Measurements from ENCODE around the gene CREG1. TPM values are rescaled to one million over a fixed set of nuclear protein-coding genes. Genes with fewer than 3 reads are reported as not detected.

CREG1 gene
- total RNA-seq, 2 donors from 2014 or later: 81.1 to 100 TPM

DNA sequence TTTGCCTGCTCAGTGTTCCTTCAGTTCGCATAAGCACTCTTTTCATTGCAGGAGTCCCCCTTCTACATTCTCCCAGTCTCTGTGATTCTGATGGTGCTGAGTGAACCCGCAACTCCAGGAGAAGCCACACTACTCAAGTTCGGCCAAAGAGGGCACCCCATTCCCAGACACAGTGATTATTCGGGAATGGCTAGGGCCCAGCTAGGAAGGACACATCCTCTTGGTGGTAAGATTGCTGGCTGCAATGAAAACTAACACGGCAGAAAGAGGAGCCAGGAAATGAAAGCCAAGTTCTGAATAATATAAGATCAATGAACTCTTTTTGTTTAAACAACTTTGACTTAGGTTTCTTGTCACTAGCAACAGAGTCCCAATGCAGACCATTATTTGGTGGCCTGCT, 14.9 kb downstream of the CREG1 start:
- Histone ChIP-seq H3K36me3 (replicated peaks in 1 of 2; ENCODE audit: insufficient read depth in 1 of 2, low read depth in 2 of 2) (no peaks in the 10 kb centered on the region), H3K9me3 (no peaks in the 10 kb centered on the region), H3K27ac (no peak overlapping the region), H3K4me3 (no peak overlapping the region), H3K4me1 (peaks cover 5% of the 10 kb centered on the region), H3K27me3 (no peaks in the 10 kb centered on the region)
- 54 to 60% methylated on average over 5 of the region's 5 CpGs for WGBS, 2 donors
- DNase-seq: no peak
- ATAC-seq: no peak
- TF ChIP-seq POLR2A (IDR thresholded peaks at IDR 0.05): no peak
- TF ChIP-seq, protein P1, sequence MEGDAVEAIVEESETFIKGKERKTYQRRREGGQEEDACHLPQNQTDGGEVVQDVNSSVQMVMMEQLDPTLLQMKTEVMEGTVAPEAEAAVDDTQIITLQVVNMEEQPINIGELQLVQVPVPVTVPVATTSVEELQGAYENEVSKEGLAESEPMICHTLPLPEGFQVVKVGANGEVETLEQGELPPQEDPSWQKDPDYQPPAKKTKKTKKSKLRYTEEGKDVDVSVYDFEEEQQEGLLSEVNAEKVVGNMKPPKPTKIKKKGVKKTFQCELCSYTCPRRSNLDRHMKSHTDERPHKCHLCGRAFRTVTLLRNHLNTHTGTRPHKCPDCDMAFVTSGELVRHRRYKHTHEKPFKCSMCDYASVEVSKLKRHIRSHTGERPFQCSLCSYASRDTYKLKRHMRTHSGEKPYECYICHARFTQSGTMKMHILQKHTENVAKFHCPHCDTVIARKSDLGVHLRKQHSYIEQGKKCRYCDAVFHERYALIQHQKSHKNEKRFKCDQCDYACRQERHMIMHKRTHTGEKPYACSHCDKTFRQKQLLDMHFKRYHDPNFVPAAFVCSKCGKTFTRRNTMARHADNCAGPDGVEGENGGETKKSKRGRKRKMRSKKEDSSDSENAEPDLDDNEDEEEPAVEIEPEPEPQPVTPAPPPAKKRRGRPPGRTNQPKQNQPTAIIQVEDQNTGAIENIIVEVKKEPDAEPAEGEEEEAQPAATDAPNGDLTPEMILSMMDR (IDR thresholded peaks at IDR 0.05): no peak
- intact Hi-C loops (cut with DNase I): loop anchor here (10.0 kb wide), 1 partner anchor 274 kb away; no protein-coding TSS in a partner anchor

DNA sequence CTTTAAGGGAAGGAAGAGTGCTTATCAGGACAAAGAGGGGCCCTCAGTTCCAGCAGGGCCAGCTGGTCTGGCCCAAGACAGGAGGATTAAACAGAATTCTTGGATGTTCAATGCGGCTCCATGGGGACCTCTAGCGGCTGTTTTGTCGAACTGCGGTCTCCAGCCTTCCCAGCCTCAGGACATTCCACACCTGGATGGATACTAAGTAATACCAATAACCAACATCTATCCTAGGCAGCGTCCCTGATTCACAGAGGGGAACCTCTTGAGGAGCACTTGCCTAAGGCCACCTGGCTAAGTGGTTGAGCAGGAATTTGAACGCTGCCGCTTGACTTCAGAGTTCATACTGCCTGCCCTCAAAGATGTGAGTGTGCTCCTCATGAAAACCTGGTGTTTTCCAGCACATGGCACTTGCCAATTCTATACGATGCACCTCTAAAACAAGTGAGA, 19.7 kb downstream of the CREG1 start:
- WGBS, 2 donors: 5 to 11% methylated on average over 4 to 8 of the region's 8 CpGs
- DNase-seq (peak; percentile 71 to 75 (median 73)), ATAC-seq (peak; percentile 81)
- Histone ChIP-seq H3K27me3 (no peaks in the 10 kb centered on the region), H3K36me3 (replicated peaks in 1 of 2; ENCODE audit: insufficient read depth in 1 of 2, low read depth in 2 of 2) (no peaks in the 10 kb centered on the region), H3K9me3 (no peaks in the 10 kb centered on the region), H3K27ac (no peak overlapping the region), H3K4me3 (no peak overlapping the region), H3K4me1 (no peaks in the 10 kb centered on the region)
- TF ChIP-seq POLR2A (IDR thresholded peaks at IDR 0.05): no peak
- TF ChIP-seq, protein P1 (IDR thresholded peaks at IDR 0.05): peak; percentile 76 to 86 (median 79)
- intact Hi-C loops (cut with DNase I): loop anchor here (10.0 kb wide), 1 partner anchor 269 kb away; no protein-coding TSS in a partner anchor

DNA sequence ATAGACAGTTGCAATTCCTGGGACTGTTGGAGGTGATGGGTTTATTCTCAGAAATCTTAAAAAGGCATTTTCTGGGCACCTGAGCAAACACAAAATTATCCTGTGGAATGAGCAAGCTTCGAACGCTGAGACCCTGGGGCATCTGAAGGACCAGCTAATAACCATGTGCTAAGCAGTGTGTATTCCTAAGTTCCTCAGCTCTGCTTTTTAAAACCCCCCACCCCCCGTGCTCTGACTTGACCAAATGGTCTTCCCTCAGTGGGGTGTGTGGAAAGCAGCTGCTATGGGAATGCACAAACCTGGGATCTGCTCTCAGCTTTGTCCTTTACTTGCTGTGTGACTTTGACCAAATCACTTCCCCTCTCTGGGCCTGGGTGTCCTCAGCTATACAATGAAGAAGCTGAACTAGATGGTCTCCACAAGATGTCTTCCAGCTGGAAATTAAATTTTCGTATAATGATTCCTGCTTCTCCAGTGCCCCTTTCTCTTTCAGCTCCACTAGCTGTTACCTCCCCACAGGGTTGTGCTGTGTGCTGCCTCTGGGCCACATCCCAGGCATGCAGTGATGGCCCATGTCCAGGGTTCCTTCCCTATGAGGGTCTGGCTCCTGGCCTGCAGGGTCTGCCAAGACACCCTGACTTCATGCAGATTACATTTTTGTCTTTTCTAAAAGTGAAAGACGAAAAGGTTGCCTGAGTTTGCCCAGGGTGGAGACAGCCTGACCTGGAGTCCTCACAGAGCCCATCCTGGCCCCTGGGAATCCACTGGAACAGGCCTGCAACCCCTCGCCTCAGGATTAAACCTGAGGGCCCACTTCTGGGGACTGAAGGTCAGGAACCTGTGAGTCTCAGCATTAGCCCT, 20.4 kb downstream of the CREG1 start:
- 79 to 85% methylated on average over 6 of the region's 6 CpGs for WGBS, 2 donors
- H3K4me1 ChIP-seq: peaks cover 2% of the 10 kb centered on the region
- no peak overlapping the region for H3K27ac ChIP-seq
- no peak overlapping the region for H3K4me3 ChIP-seq
- no peak for TF ChIP-seq POLR2A (IDR thresholded peaks at IDR 0.05)
- TF ChIP-seq, protein P1 (IDR thresholded peaks at IDR 0.05): no peak
- ATAC-seq (no peak), DNase-seq (no peak)
- H3K9me3 ChIP-seq: no peaks in the 10 kb centered on the region
- no peaks in the 10 kb centered on the region for H3K27me3 ChIP-seq
- no peaks in the 10 kb centered on the region for H3K36me3 ChIP-seq (replicated peaks in 1 of 2; ENCODE audit: insufficient read depth in 1 of 2, low read depth in 2 of 2)
- intact Hi-C loops (cut with DNase I): loop anchor here (10.0 kb wide), 1 partner anchor 268 kb away; no protein-coding TSS in a partner anchor

GRCh38 chr1:167532375-167532774, 21.2 kb downstream of the CREG1 start:
- Histone ChIP-seq H3K4me1 (peaks cover 4% of the 10 kb centered on the region), H3K27ac (no peak overlapping the region), H3K27me3 (no peaks in the 10 kb centered on the region), H3K4me3 (no peak overlapping the region), H3K9me3 (no peaks in the 10 kb centered on the region), H3K36me3 (replicated peaks in 1 of 2; ENCODE audit: insufficient read depth in 1 of 2, low read depth in 2 of 2) (no peaks in the 10 kb centered on the region)
- ATAC-seq (no peak), DNase-seq (no peak)
- intact Hi-C loops (cut with DNase I): loop anchor here (10.0 kb wide), 1 partner anchor 268 kb away; no protein-coding TSS in a partner anchor
- TF ChIP-seq POLR2A (IDR thresholded peaks at IDR 0.05): no peak
- TF ChIP-seq, protein P1 (IDR thresholded peaks at IDR 0.05): no peak

All from body of pancreas (tissue), 4 donors.